Body of pancreas (tissue), 4 donors: ENCODE data around the gene PROX2. TPM values are rescaled to one million over a fixed set of nuclear protein-coding genes. Genes with fewer than 3 reads are reported as not detected.

Experiments
- ATAC-seq: fragments of 150-250 bp; one replicate; pipeline ENCODE4 v1.9.1; 2016
- DNase-seq, 4 donors: peaks; one replicate each; pipeline ENCODE4 v3.0.0-alpha.2; 2019
- H3K27ac ChIP-seq, 4 donors: fragments of 200-600 bp; sonication (generic); 1 replicate in 3 of 4; 2 replicates in 1 of 4; pipeline versions ENCODE4 v1.5.1 to v1.6.1; 2016 to 2019; ENCODE audit warnings: mild to moderate bottlenecking in 1 of 4, mixed read lengths in 1 of 4, moderate library complexity in 1 of 4
- H3K27me3 ChIP-seq, 2 donors: fragments of 200-600 bp; sonication (generic); one replicate each; pipeline ENCODE4 v1.6.0; 2016; ENCODE audit warnings: mild to moderate bottlenecking in 1 of 2
- H3K36me3 ChIP-seq, 2 donors: fragments of 200-600 bp; sonication (generic); replicated peaks in 1 of 2; 2 replicates each; pipeline ENCODE4 v1.5.1; 2016; ENCODE audit warnings: low read depth in 2 of 2; ENCODE audit not compliant: insufficient read depth in 1 of 2
- H3K4me1 ChIP-seq: fragments of 200-600 bp; sonication (generic); one replicate; pipeline ENCODE4 v1.6.0; 2016
- H3K4me3 ChIP-seq, 2 donors: fragments of 200-600 bp; sonication (generic); 1 replicate in 1 of 2; 2 replicates in 1 of 2; pipeline ENCODE4 v1.5.1; 2016 to 2019
- H3K9me3 ChIP-seq, 3 donors: fragments of 200-600 bp; sonication (generic); 1 replicate in 2 of 3; 2 replicates in 1 of 3; pipeline ENCODE4 v1.5.1; 2016
- POLR2A ChIP-seq, 3 donors: fragments of 450-650 bp; IDR thresholded peaks; one replicate each; pipeline ENCODE4 v1.6.1; 2016; ENCODE audit warnings: antibody characterized with exemption in 3 of 3, mild to moderate bottlenecking in 2 of 3
- WGBS, 2 donors: methylation state at CpG; one replicate each; pipeline ENCODE4 v1.1.5; 2017; 5-methylcytosine and 5-hydroxymethylcytosine counted together
- intact Hi-C: fragments of 100-400 bp; cut with DNase I; formaldehyde crosslinking; loops from one replicate; pipeline ENCODE4 v1.15.1; 2023
- total RNA-seq, 2 donors: library from RNA; depleted of rRNA; stranded (reverse); fragments of >200 nt; gene quantifications; one replicate each; pipeline ENCODE4 v1.1.0, GENCODE V29; 2016
- TF ChIP-seq, protein P1 (sequence below), 7 experiments: fragments of 450-650 bp in 4 of 7; fragments of 200-600 bp in 3 of 7; sonication (generic) in 3 of 7; IDR thresholded peaks; one replicate each; pipeline ENCODE4 v1.5.1; 2016 to 2019; ENCODE audit warnings: antibody characterized with exemption in 7 of 7

PROX2 gene
- total RNA-seq, 2 donors from 2014 or later, result 0.52 TPM; not detected in 1

DNA sequence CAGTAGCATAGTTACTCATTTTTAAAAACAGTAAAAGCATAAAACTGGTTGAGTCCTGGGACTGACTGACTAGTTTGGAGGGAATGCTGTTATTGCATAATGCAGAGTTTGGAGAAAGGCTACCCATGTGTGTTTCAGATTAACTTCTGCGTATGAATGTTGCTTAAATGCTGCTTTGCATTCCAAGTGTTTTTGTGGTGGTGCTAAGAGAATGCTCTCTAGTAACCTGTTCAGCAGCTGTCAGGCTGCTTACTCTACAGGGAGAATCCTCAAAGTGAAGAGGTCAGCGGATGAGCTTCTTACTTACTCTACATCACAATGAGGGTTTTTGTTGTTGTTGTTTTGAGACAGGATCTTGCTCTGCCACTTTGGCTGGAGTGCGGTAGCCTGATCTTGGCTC, 10.1 kb upstream of the PROX2 start:
- Histone ChIP-seq H3K4me3 (no peak overlapping the region), H3K27me3 (no peaks in the 10 kb centered on the region), H3K9me3 (no peaks in the 10 kb centered on the region), H3K36me3 (peaks cover 6 to 9% of the 10 kb centered on the region in 2 donors), H3K27ac (no peak overlapping the region), H3K4me1 (peaks cover 57% of the 10 kb centered on the region)
- ATAC-seq (no peak), DNase-seq (no peak)
- no peak for TF ChIP-seq POLR2A (IDR thresholded peaks at IDR 0.05)
- TF ChIP-seq, protein P1, sequence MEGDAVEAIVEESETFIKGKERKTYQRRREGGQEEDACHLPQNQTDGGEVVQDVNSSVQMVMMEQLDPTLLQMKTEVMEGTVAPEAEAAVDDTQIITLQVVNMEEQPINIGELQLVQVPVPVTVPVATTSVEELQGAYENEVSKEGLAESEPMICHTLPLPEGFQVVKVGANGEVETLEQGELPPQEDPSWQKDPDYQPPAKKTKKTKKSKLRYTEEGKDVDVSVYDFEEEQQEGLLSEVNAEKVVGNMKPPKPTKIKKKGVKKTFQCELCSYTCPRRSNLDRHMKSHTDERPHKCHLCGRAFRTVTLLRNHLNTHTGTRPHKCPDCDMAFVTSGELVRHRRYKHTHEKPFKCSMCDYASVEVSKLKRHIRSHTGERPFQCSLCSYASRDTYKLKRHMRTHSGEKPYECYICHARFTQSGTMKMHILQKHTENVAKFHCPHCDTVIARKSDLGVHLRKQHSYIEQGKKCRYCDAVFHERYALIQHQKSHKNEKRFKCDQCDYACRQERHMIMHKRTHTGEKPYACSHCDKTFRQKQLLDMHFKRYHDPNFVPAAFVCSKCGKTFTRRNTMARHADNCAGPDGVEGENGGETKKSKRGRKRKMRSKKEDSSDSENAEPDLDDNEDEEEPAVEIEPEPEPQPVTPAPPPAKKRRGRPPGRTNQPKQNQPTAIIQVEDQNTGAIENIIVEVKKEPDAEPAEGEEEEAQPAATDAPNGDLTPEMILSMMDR (IDR thresholded peaks at IDR 0.05), result no peak
- 82% methylated on average over 2 to 3 of the region's 3 CpGs for WGBS, 2 donors
- intact Hi-C loops, result no loop called here

DNA sequence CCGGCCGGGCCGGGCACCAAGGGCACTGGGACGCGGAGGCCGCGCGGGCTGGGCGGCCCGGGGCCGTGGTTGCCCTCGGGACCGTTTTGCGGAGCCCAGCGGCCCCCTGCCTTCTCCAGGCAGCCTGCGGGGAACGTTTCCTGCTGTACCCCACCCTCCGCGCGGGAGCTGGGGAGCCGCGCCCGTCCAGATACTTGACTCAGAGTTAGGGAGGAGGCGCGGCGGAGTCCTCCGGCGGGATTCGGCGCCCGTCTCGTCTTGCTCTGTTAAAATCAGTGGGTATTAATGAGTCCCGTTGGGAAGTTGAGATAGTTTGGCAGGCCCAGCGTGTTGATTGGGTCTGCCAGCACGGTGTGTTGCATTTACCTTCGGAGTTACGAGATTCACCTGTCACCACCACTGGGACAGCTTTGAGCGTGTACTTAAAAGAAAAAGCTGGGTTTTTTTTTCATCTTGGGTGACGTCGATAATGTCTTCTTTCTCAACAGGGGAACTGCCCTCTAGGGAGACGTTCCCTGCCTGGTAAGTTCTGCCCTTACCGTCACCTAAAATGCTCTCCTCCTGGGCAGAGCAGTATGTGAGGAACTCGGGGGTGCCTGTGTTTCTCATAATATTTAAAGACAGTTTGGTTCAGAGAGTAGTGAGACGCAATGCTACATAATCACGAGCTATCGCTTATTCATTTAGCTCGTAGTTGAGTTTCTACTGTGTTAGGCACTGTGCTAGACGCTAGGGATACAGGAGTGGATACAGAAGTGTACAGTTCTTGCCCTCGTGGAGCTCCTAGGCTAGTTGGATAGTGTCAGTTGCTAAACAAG, 6.4 kb upstream of the PROX2 start:
- TF ChIP-seq, protein P1 (IDR thresholded peaks at IDR 0.05), result no peak
- TF ChIP-seq POLR2A (IDR thresholded peaks at IDR 0.05), result no peak
- intact Hi-C loops, result no loop called here
- Histone ChIP-seq H3K36me3 (no peaks in the 10 kb centered on the region), H3K4me1 (peaks cover 43% of the 10 kb centered on the region), H3K4me3 (peak overlapping the region; percentile 67 to 98), H3K27me3 (no peaks in the 10 kb centered on the region), H3K27ac (peak overlapping the region; percentile 84 to 96 (median 86)), H3K9me3 (no peaks in the 10 kb centered on the region)
- peak; percentile 38 to 48 (median 42) for DNase-seq
- ATAC-seq, result peak; percentile 48
- WGBS, 2 donors, result 0 to 2% methylated on average over 12 to 48 of the region's 49 CpGs

DNA sequence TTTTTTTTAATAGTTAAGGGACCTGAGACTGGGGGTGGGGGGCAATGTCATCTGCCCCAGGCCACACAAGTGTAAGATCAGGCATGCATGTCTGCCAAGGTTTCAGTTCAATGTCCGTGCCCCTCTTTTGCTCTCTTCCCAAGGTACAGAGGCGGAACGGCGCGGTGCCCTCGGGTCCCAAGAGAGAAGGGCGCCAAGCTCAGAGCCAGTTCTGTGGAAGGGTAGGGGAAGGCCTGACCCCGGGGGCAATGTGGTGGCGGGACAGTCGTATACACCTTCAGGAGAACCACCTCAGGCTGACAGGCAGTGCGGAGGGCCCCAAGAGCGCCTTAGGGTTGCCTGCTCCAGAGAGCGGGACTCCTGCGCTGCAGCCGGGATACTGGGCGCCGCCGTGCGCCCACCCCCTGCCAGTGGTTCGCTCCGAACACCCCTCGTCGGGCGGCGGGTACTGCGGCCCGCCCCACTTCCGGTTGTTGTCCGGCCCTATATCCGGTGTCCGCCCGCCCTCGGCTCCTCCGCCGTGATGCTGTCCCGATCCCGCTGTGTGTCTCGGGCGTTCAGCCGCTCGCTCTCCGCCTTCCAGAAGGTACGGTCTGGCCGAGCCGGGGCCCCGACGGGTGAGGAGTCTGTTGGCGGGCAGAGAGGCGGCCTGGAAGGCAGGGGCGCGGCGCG, 5.6 kb upstream of the PROX2 start, which contains the start of gene DLST:
DLST (plus strand) TSS at position 486 of the 672 bp plus-strand sequence; CDS start at position 524, 38 bp downstream.
- DNase-seq (peak; percentile 86 to 89 (median 88)), ATAC-seq (peak; percentile 97)
- WGBS, 2 donors, result 0% methylated on average over 9 to 53 of the region's 53 CpGs
- peaks cover 43% of the 10 kb centered on the region for H3K4me1 ChIP-seq
- peak within 1 kb of the TSS; percentile 84 to 96 (median 86) for H3K27ac ChIP-seq
- TF ChIP-seq POLR2A (IDR thresholded peaks at IDR 0.05), result peak; percentile 64 to 84 (median 83)
- TF ChIP-seq, protein P1 (IDR thresholded peaks at IDR 0.05), result no peak
- H3K27me3 ChIP-seq, result no peaks in the 10 kb centered on the region
- H3K9me3 ChIP-seq, result no peaks in the 10 kb centered on the region
- intact Hi-C loops, result no loop called here
- no peaks in the 10 kb centered on the region for H3K36me3 ChIP-seq
- H3K4me3 ChIP-seq, result peak within 1 kb of the TSS; percentile 67 to 98

DNA sequence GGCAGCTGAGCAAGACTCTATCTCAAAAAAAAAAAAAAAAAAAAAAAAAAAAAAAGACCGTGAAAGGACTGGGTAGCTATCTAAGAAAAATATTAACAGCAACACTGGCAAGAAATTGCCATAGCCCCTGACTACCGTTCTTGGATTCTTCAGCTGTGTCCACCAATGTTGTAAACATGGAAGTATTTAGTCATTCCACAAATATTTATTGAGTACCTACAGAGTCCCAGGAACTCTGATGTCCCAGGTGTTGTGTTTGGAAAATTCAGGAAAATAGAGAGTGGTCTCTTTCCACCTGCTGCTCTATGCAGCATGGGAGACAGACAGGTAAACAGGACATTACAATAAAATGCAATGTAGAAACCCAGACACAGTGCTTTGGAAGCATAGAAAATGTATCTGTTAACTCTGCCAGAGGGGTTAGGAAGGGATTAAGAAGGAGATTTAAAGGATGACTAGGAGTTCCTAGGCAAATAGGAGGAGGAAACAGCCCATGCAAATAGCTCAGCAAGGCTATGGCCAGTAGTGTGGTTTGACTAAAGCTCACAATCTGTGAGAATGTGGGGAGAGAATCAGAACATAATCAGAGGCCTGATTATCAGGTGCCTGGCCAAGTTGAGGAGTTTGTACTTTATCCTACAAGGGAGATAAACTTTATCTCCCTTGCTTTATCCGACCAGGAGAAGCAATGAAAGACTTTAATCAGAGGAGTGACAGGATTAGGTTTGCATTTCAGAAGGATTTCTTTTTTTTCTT, 3.7 kb upstream of the PROX2 start:
- no peak for ATAC-seq
- TF ChIP-seq, protein P1 (IDR thresholded peaks at IDR 0.05), result no peak
- TF ChIP-seq POLR2A (IDR thresholded peaks at IDR 0.05), result no peak
- WGBS, 2 donors, result 13 to 26% methylated on average over 3 of the region's 3 CpGs
- Histone ChIP-seq H3K36me3 (no peaks in the 10 kb centered on the region), H3K9me3 (no peaks in the 10 kb centered on the region), H3K27ac (peak overlapping the region in 1 of 4 donors; percentile 7), H3K4me1 (peaks cover 27% of the 10 kb centered on the region), H3K27me3 (no peaks in the 10 kb centered on the region), H3K4me3 (no peak overlapping the region)
- DNase-seq, result no peak
- intact Hi-C loops, result no loop called here
